SK-N-SH treated with all-trans-retinoic acid at 6 μM for 48 hours (cell line): ENCODE measurements around the gene HRH1.

Source experiments
- ATAC-seq: fragments of 200-7000 bp; cut with Tn5 transposase; 3 replicates; pipeline ENCODE4 v1.9.1; 2020; ENCODE audit warnings: mild to moderate bottlenecking, moderate library complexity
- ARNTL ChIP-seq: fragments of 450-650 bp; formaldehyde crosslinking; IDR thresholded peaks from 2 replicates; pipeline ENCODE4 v1.5.0; 2020; ENCODE audit warnings: low read depth, mild to moderate bottlenecking, moderate library complexity, borderline replicate concordance
- BACH2 ChIP-seq: fragments of 250-450 bp; sonication (Bioruptor Pico); IDR thresholded peaks from 2 replicates; pipeline ENCODE4 v1.9.0; 2021; ENCODE audit warnings: mild to moderate bottlenecking, borderline replicate concordance
- CREB5 ChIP-seq: fragments of 250-450 bp; sonication (Bioruptor Pico); IDR thresholded peaks from 2 replicates; pipeline ENCODE4 v1.5.1; 2020; ENCODE audit warnings: low read depth, mild to moderate bottlenecking, moderate library complexity
- CSDC2 ChIP-seq: fragments of 250-450 bp; sonication (Bioruptor Pico); IDR thresholded peaks from 2 replicates; pipeline ENCODE4 v1.5.0; 2020; ENCODE audit warnings: mild to moderate bottlenecking, moderate library complexity
- CSRNP3 ChIP-seq: fragments of 250-450 bp; sonication (Bioruptor Pico); IDR thresholded peaks from 2 replicates; pipeline ENCODE4 v1.5.1; 2021; ENCODE audit warnings: mild to moderate bottlenecking, moderate library complexity
- ESRRG ChIP-seq: fragments of 250-450 bp; sonication (Bioruptor Pico); IDR thresholded peaks from 2 replicates; pipeline ENCODE4 v1.6.1; 2021; ENCODE audit warnings: mild to moderate bottlenecking
- GLIS3 ChIP-seq: fragments of 250-450 bp; sonication (Bioruptor Pico); IDR thresholded peaks from 2 replicates; pipeline ENCODE4 v1.5.0; 2020; ENCODE audit warnings: mild to moderate bottlenecking, moderate library complexity
- ISL1 ChIP-seq: fragments of 250-450 bp; sonication (Bioruptor Pico); IDR thresholded peaks from 2 replicates; pipeline ENCODE4 v2.1.2; 2022; ENCODE audit warnings: mild to moderate bottlenecking, moderate library complexity
- PATZ1 ChIP-seq: fragments of 250-450 bp; sonication (Bioruptor Pico); IDR thresholded peaks from 2 replicates; pipeline ENCODE4 v1.8.0; 2020; ENCODE audit warnings: mild to moderate bottlenecking, moderate library complexity, borderline replicate concordance
- POU6F1 ChIP-seq: fragments of 250-450 bp; sonication (Bioruptor Pico); IDR thresholded peaks from 2 replicates; pipeline ENCODE4 v1.8.0; 2021; ENCODE audit warnings: low read depth, mild to moderate bottlenecking, moderate library complexity, borderline replicate concordance
- PPARA ChIP-seq: fragments of 250-450 bp; sonication (Bioruptor Pico); IDR thresholded peaks from 2 replicates; pipeline ENCODE4 v1.5.0; 2020; ENCODE audit warnings: mild to moderate bottlenecking, borderline replicate concordance
- RARB ChIP-seq: fragments of 250-450 bp; sonication (Bioruptor Pico); IDR thresholded peaks from 2 replicates; pipeline ENCODE4 v1.8.0; 2021; ENCODE audit warnings: mild to moderate bottlenecking, moderate library complexity
- SNAI2 ChIP-seq: fragments of 250-450 bp; sonication (Bioruptor Pico); IDR thresholded peaks from 2 replicates; pipeline ENCODE4 v1.5.0; 2020; ENCODE audit warnings: mild to moderate bottlenecking, moderate library complexity
- TOX ChIP-seq: fragments of 250-450 bp; sonication (Bioruptor Pico); IDR thresholded peaks from 2 replicates; pipeline ENCODE4 v1.8.0; 2021; ENCODE audit warnings: mild to moderate bottlenecking, moderate library complexity, borderline replicate concordance
- TSHZ2 ChIP-seq: fragments of 250-450 bp; sonication (Bioruptor Pico); IDR thresholded peaks from 2 replicates; pipeline ENCODE4 v1.5.0; 2020; ENCODE audit warnings: mild to moderate bottlenecking, moderate library complexity
- ZFP30 ChIP-seq: fragments of 450-650 bp; formaldehyde crosslinking; IDR thresholded peaks from 2 replicates; pipeline ENCODE4 v1.5.0; 2022; ENCODE audit warnings: mild to moderate bottlenecking, moderate library complexity
- ZNF565 ChIP-seq: fragments of 450-650 bp; formaldehyde crosslinking; conservative IDR thresholded peaks from 2 replicates; pipeline ENCODE4 v1.5.0; 2020; ENCODE audit warnings: low read depth, mild to moderate bottlenecking, moderate library complexity
- ZNF8 ChIP-seq: fragments of 450-650 bp; formaldehyde crosslinking; IDR thresholded peaks from 2 replicates; pipeline ENCODE4 v1.5.0; 2020; ENCODE audit warnings: mild to moderate bottlenecking, moderate library complexity

Gene HRH1

GRCh38 chr3:11248596-11248995, 94.3 kb downstream of the HRH1 start (continued):
- TF ChIP-seq TSHZ2 (no peak), PATZ1 (no peak), GLIS3 (no peak), TOX (no peak), ESRRG (no peak), SNAI2 (no peak), CREB5 (CRISPR knock-in tag) (no peak), ISL1 (CRISPR knock-in tag) (no peak)

- TF ChIP-seq ZFP30 (CRISPR knock-in tag): no peak
- TF ChIP-seq BACH2 (CRISPR knock-in tag): no peak
- TF ChIP-seq CREB5 (CRISPR knock-in tag): no peak
- no peak for TF ChIP-seq CSRNP3 (CRISPR knock-in tag)
- TF ChIP-seq ZNF565 (CRISPR knock-in tag): no peak
- TF ChIP-seq TSHZ2: no peak
- no peak for TF ChIP-seq POU6F1 (CRISPR knock-in tag)
- TF ChIP-seq RARB (CRISPR knock-in tag): no peak
- no peak for TF ChIP-seq ESRRG
- TF ChIP-seq CSDC2: no peak
- TF ChIP-seq SNAI2: no peak
- TF ChIP-seq PPARA (CRISPR knock-in tag): no peak
- TF ChIP-seq GLIS3: no peak
- TF ChIP-seq ARNTL (CRISPR knock-in tag): no peak
- no peak for TF ChIP-seq ISL1 (CRISPR knock-in tag)
- TF ChIP-seq ZNF8 (CRISPR knock-in tag): no peak
- no peak for TF ChIP-seq TOX
- ATAC-seq: no peak
Measured at GRCh38 chr3:11250902-11251806, 96.9 kb downstream of the HRH1 start.
